Effector memory CD8-positive, alpha-beta T cell (primary cell): ENCODE measurements around the gene RBP3.

Experiments
- ATAC-seq: fragments of 150-1000 bp; cut with Tn5 transposase; replicated peaks from 2 replicates; pipeline ENCODE4 v1.10.0; 2021; ENCODE audit warnings: mild to moderate bottlenecking, moderate library complexity
- DNase-seq, 3 experiments: peaks; one replicate each; pipeline ENCODE4 v3.0.0; 2021
- H3K27ac Mint-ChIP-seq, 2 donors: one replicate each; pipeline ENCODE4 v1.8.0; 2022; ENCODE audit warnings: mild to moderate bottlenecking in 2 of 2, mixed read lengths in 2 of 2, moderate library complexity in 2 of 2
- H3K27me3 Mint-ChIP-seq, 2 donors: one replicate each; pipeline ENCODE4 v1.8.0; 2022; ENCODE audit warnings: mixed read lengths in 2 of 2
- H3K36me3 Mint-ChIP-seq: one replicate; pipeline ENCODE4 v1.8.0; 2022; ENCODE audit warnings: mild to moderate bottlenecking, moderate library complexity, mixed read lengths; ENCODE audit not compliant: insufficient read depth
- H3K4me1 Mint-ChIP-seq, 2 donors: one replicate each; pipeline ENCODE4 v1.8.0; 2022; ENCODE audit warnings: low read depth in 2 of 2, mixed read lengths in 2 of 2
- H3K4me3 Mint-ChIP-seq, 2 donors: one replicate each; pipeline ENCODE4 v1.8.0; 2022; ENCODE audit warnings: mild to moderate bottlenecking in 2 of 2, mixed read lengths in 2 of 2, moderate library complexity in 2 of 2
- H3K9me3 Mint-ChIP-seq, 2 donors: one replicate each; pipeline ENCODE4 v1.8.0; 2022; ENCODE audit warnings: mixed read lengths in 2 of 2

RBP3 gene

DNA sequence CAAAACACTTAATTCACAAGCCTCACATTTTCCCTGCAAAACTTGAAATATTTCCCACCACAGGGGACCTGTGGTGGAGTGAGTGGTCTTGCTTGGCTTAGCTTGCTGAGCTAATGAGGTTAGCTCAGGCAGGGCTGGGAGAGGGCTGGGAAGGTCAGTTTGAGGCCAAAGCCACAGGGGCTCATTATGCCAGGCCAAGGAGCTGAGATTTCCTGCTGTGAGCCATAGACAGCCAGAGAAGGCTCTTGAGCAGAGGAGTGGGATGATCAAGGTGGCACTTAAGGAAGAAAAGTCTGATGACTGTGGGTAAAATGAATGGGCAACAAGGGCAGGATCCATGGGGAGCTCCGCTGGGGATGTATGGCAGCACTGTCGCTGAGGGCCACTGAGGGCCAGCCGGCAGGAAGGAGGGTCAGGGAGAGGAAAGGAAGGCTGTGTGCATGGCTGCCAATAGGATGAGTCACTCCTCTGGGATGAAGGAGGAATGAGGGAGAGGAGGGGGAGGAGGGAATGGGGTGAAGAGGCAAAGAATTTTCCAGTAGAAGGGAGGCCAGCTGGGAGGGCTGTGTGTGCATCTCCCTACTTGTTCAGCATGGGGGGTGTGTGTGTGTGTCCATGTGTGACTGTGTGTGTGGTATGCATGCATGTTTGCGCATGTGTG is 54.6 kb downstream of the RBP3 start:
- no peak for DNase-seq
- no peak for ATAC-seq
- H3K9me3 Mint-ChIP-seq: no peaks in the 10 kb centered on the region
- H3K36me3 Mint-ChIP-seq: no peaks in the 10 kb centered on the region
- no peak overlapping the region for H3K27ac Mint-ChIP-seq
- peaks cover 0 to 2% of the 10 kb centered on the region in 2 donors for H3K4me1 Mint-ChIP-seq
- no peak overlapping the region for H3K4me3 Mint-ChIP-seq
- H3K27me3 Mint-ChIP-seq: peaks cover 31 to 33% of the 10 kb centered on the region in 2 donors

DNA sequence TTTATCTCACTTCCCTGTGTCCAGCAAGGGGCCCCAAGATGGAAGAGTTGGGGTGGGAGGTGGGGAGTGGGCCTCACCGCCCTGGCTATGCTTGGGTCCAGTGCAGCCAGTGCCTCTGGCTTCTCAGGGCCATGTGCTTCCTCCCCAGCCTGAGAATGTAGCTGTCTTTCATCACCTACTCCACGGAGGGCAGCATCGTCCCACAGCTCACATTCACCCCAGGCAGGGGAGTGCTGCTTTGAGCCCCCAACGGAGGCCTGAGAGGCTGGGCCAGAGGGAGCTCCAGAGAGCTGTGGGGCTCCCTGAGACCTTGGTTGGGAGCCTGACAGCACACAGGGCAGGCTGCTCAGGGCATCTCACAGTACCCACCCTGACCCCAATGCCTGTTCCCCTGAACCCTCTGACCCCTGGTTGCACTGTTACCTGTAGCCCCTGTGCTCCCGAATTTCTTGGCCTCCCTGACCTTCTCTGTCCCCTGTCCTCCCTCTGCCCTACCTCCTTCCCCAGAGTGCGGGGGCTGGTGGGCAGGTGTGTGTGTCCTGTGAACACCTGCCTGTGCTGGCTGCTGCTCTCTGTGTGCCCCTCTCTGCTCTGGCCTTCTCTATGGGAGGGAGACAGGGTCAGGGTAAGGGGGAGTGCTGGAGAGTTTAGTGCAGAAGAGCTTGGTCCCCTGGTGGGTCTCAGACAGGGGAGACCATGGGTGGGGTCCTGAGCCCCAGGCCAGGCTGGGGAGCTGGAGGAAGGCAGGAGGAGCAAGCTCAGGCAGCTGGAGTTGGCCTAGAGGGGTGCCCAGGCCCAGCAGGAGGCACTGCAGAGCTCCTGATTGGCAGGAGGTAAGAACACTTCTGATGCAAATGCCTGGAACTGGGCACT is 55.5 kb downstream of the RBP3 start:
- ATAC-seq: no peak
- Mint-ChIP-seq H3K9me3 (no peaks in the 10 kb centered on the region), H3K4me3 (no peak overlapping the region), H3K27me3 (peaks cover 24 to 25% of the 10 kb centered on the region in 2 donors), H3K4me1 (peaks cover 0 to 2% of the 10 kb centered on the region in 2 donors), H3K36me3 (no peaks in the 10 kb centered on the region), H3K27ac (no peak overlapping the region)
- DNase-seq: no peak

DNA sequence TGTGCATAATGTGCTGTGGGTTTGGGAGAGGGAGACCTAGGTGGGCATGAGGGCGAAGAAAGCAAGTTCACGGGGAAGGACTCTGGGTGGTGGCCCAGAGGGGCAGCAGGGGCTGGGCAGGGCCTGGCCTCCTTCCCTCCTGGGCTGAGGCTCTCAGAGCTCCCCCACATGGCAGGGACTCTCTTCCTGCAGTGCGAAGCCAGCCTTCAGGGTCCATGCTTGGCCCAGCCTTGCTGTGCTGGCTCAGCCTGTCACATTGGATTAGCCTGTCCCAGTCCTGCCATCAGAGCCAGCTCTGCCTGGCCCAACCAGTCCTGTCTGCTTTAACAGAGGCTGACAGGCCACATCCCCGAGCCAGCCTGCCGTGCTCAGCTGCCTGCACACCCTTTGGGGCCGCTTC is 56.3 kb downstream of the RBP3 start:
- H3K9me3 Mint-ChIP-seq: no peaks in the 10 kb centered on the region
- ATAC-seq (no peak), DNase-seq (no peak)
- H3K4me1 Mint-ChIP-seq: peaks cover 0 to 2% of the 10 kb centered on the region in 2 donors
- H3K27me3 Mint-ChIP-seq: peaks cover 18 to 22% of the 10 kb centered on the region in 2 donors
- no peak overlapping the region for H3K27ac Mint-ChIP-seq
- no peak overlapping the region for H3K4me3 Mint-ChIP-seq
- no peaks in the 10 kb centered on the region for H3K36me3 Mint-ChIP-seq

DNA sequence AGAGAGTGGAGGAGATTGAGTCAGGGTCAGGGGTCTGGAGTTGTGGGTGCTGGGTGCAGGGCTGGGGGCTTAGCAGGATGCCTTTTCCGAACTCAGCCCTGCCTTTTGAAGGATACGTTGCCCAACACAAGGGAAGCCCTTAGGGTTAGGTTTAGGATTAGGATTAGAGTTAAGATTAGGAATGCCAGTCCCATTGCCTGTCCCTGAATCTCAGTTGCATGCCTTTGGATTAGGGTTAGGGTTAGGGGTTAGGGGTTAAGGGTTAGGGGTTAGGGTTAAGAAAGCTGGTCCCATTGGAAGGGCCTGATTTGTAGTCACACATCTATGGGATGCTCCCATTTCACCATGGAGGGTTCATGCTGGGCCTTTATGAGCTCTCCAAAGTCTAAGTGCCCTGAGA is 56.8 kb downstream of the RBP3 start:
- Mint-ChIP-seq H3K9me3 (no peaks in the 10 kb centered on the region), H3K36me3 (no peaks in the 10 kb centered on the region), H3K4me1 (peaks cover 0 to 2% of the 10 kb centered on the region in 2 donors), H3K27ac (no peak overlapping the region), H3K4me3 (no peak overlapping the region), H3K27me3 (peaks cover 14 to 22% of the 10 kb centered on the region in 2 donors)
- DNase-seq (no peak), ATAC-seq (no peak)

DNA sequence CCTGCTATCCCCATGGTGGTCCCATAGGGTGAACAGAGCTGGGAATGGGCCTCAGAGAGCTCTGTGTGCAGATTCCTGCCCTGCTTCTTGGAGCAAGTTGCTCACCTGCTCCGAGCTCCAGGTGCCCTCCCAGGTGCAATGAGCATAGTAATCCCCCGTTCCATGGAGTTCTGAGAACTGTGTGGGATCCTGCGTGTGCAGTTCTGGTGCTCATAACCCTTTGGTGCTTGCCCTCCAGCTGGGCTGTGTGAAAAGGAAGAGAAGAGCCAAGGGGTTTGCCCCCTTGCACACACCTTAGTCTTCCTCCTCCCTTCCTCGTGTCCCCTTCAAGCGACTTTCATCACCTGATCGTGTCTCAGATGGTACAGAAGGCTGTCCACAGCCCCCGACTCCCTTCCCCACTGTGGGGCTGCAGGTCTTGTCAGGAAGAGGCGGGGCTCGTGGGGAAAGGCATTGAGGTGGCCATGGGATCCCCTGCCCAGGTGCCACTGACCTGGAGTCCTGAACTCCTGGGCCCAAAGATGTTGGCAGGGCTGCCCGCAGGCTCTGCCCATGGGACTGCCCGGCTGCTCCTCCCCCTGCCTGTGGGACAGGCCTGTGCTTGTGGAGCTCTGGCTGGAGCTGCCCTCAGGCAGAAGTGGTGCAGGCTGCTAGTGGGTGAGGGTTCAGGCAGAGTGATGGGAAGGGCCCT is 57.8 kb downstream of the RBP3 start:
- no peaks in the 10 kb centered on the region for H3K36me3 Mint-ChIP-seq
- H3K9me3 Mint-ChIP-seq: no peaks in the 10 kb centered on the region
- ATAC-seq: no peak
- no peak overlapping the region for H3K27ac Mint-ChIP-seq
- no peak for DNase-seq
- H3K4me1 Mint-ChIP-seq: peaks cover 0 to 2% of the 10 kb centered on the region in 2 donors
- H3K4me3 Mint-ChIP-seq: no peak overlapping the region
- peaks cover 14 to 19% of the 10 kb centered on the region in 2 donors for H3K27me3 Mint-ChIP-seq

DNA sequence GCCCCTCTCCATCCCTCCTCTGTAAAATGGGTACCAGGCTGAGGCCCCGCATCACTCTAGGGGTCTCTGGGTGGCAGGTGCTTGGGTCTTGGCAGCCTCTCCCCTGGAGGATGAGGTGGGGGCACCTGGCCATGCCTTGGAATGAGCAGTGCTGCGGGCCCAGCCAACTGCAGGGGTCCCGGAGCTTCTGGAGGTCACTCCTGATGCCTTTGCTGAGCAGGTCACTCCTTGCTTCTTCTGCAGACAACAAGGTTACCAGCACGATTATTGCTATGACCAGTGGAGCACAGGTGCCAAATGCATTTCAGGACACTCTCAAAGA is 58.3 kb downstream of the RBP3 start:
- H3K9me3 Mint-ChIP-seq: no peaks in the 10 kb centered on the region
- H3K27me3 Mint-ChIP-seq: peaks cover 14% of the 10 kb centered on the region in 2 donors
- no peaks in the 10 kb centered on the region for H3K36me3 Mint-ChIP-seq
- ATAC-seq (no peak), DNase-seq (no peak)
- H3K27ac Mint-ChIP-seq: no peak overlapping the region
- H3K4me1 Mint-ChIP-seq: peaks cover 0 to 2% of the 10 kb centered on the region in 2 donors
- H3K4me3 Mint-ChIP-seq: no peak overlapping the region

DNA sequence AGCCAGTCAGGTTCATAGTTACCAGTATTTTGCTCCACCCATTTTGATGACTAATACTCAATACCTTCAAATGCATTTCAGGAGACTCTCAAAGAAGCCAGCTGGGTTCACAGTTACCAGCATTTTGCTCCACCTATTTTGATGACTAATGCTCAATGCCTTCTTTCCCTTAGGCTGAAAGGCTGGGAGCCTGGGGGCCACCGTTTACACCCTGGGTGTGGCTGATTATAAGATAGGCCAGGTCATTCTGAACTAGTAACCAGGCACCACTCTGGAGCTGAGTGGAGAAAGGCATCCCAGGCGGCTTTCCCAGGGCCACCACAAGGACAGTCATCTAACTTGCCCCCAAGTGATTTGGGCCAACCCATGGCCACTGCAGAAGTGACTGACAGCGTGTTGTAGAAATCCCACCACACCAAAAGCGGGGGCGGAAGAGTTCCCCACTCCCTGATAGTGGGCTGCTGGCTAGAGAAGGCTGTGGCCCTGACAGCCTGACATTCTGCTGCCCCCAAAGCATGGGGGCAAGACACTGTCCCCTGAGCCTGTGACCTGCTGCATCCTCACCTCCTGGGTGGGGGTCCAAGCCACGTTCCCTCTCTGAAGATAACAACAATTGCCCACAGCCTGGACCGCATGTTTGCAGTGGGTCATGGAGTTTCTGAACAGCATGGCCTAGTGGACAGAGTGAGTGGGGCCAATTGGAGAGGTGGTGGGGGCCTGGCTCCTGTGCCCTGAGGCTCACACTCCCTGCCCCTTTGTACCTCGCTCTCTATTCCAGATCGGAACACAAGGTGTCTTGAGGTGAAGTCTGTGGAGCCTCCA is 58.9 kb downstream of the RBP3 start:
- Mint-ChIP-seq H3K27me3 (peaks cover 12 to 13% of the 10 kb centered on the region in 2 donors), H3K4me1 (peaks cover 0 to 2% of the 10 kb centered on the region in 2 donors), H3K9me3 (no peaks in the 10 kb centered on the region), H3K27ac (no peak overlapping the region), H3K36me3 (no peaks in the 10 kb centered on the region), H3K4me3 (no peak overlapping the region)
- DNase-seq (no peak), ATAC-seq (no peak)
